ENCODE results near the gene DNAJC17. TPM values are rescaled to one million over a fixed set of nuclear protein-coding genes. Genes with fewer than 3 reads are reported as not detected.
A peak's percentile ranks its signal among the peaks of the same experiment; 100 is the strongest.

The DNAJC17 gene
- polyA plus RNA-seq, 2 of the 4 experiments (the other 2 are of a cell fraction) = 22.3 to 24.4 TPM

DNA sequence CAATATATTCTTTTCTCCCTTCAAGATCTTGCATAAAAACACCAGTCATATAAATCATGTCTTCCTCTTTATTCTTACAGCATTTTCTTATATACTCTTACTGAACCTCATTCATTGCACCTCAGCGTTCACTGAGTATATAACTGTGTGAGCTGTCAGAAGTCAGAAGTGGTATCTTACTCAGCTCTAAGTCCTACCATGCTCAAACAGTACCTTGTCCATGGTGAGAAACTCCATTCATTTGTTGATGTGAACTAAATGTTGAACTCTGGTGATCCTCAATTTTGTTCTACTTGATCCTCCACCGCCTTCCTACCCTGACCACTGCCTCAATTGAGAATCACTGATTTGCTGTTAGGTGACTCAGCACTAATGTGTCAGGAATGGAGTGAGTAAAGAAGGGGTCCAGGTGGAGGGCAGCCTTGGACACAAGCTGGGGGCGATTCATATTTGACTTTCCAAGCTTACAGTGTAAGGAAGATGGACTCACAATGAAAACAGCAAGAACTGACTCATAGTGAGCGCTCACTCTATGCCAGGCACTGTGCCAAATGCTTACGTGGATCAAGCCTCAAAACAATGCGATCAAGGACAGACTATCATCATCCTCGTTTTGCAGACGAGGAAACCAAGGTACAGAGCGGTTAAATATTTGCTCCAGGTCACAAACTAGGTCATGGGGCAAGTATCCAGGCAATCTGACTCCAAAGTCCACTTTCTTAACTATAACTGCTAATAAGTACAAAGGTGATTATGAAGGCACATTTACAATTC lies 13.9 kb downstream of the DNAJC17 start (continued):
- TF ChIP-seq, protein P1, sequence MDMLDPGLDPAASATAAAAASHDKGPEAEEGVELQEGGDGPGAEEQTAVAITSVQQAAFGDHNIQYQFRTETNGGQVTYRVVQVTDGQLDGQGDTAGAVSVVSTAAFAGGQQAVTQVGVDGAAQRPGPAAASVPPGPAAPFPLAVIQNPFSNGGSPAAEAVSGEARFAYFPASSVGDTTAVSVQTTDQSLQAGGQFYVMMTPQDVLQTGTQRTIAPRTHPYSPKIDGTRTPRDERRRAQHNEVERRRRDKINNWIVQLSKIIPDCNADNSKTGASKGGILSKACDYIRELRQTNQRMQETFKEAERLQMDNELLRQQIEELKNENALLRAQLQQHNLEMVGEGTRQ (IDR thresholded peaks at IDR 0.05) = no peak
- TF ChIP-seq NR3C1 (IDR thresholded peaks at IDR 0.05) (no peak), BHLHE40 (IDR thresholded peaks at IDR 0.05; ENCODE audit: low read depth, low read length) (no peak), EP300 (IDR thresholded peaks at IDR 0.05) (peak in 1 of 2 experiments; percentile 31; a peak in 1 of 5 replicates), HEYL (CRISPR knock-in tag; IDR thresholded peaks at IDR 0.05) (no peak), MAFK (IDR thresholded peaks at IDR 0.05; ENCODE audit: partially characterized antibody) (peak; percentile 97), SREBF2 (IDR thresholded peaks at IDR 0.05) (no peak), RCOR1 (IDR thresholded peaks at IDR 0.05; ENCODE audit: low read depth, low read length) (no peak), JUNB (IDR thresholded peaks at IDR 0.05) (peak; percentile 45), CEBPB (IDR thresholded peaks at IDR 0.05) (no peak), TP53 (CRISPR knock-in tag; IDR thresholded peaks at IDR 0.05) (no peak), CHD4 (IDR thresholded peaks at IDR 0.05; ENCODE audit: borderline replicate concordance) (no peak), RFX5 (IDR thresholded peaks at IDR 0.05) (no peak), KDM1A (IDR thresholded peaks at IDR 0.05; ENCODE audit: low read depth) (no peak), KDM5A (IDR thresholded peaks at IDR 0.05) (no peak), ESRRA (IDR thresholded peaks at IDR 0.05; ENCODE audit: borderline replicate concordance, low read length) (0 out of 2 replicates have a peak, but pooled peaks have one; percentile 14), NFE2L2 (conservative IDR thresholded peaks at IDR 0.05; ENCODE audit: low read length) (peak; percentile 83), RNF2 (IDR thresholded peaks at IDR 0.05; ENCODE audit: borderline replicate concordance, low read depth) (no peak), HOXB13 (CRISPR knock-in tag; IDR thresholded peaks at IDR 0.05; ENCODE audit: low read depth) (no peak), HOXB5 (CRISPR knock-in tag; IDR thresholded peaks at IDR 0.05) (no peak), FOXS1 (CRISPR knock-in tag; IDR thresholded peaks at IDR 0.05) (no peak), FOSB (CRISPR knock-in tag; IDR thresholded peaks at IDR 0.05) (no peak), TFCP2L1 (CRISPR knock-in tag; IDR thresholded peaks at IDR 0.05) (no peak), JUN (IDR thresholded peaks at IDR 0.05) (no peak), MYC (IDR thresholded peaks at IDR 0.05; ENCODE audit: borderline replicate concordance, low read length) (no peak), EHMT2 (IDR thresholded peaks at IDR 0.05; ENCODE audit: low read depth) (no peak), SMC3 (IDR thresholded peaks at IDR 0.05) (no peak), ZC3H11A (IDR thresholded peaks at IDR 0.05) (no peak), POLR2AphosphoS2 (conservative IDR thresholded peaks at IDR 0.05; ENCODE audit: low read length) (no peak), PHF8 (IDR thresholded peaks at IDR 0.05; ENCODE audit: borderline replicate concordance, low read depth) (no peak), CHD2 (IDR thresholded peaks at IDR 0.05; ENCODE audit: low read length, partially characterized antibody) (no peak), RAD21 (conservative IDR thresholded peaks at IDR 0.05 in 1 of 2, IDR thresholded peaks at IDR 0.05 in 1 of 2) (no peak), NPAS2 (CRISPR knock-in tag; IDR thresholded peaks at IDR 0.05; ENCODE audit: borderline replicate concordance) (no peak), RARB (CRISPR knock-in tag; IDR thresholded peaks at IDR 0.05) (no peak)
- TF ChIP-seq, protein P2, sequence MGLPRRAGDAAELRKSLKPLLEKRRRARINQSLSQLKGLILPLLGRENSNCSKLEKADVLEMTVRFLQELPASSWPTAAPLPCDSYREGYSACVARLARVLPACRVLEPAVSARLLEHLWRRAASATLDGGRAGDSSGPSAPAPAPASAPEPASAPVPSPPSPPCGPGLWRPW (IDR thresholded peaks at IDR 0.05) = no peak
- TF ChIP-seq, protein P3, sequence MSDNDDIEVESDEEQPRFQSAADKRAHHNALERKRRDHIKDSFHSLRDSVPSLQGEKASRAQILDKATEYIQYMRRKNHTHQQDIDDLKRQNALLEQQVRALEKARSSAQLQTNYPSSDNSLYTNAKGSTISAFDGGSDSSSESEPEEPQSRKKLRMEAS (IDR thresholded peaks at IDR 0.05) = peak; percentile 49
- TF ChIP-seq, protein P4, sequence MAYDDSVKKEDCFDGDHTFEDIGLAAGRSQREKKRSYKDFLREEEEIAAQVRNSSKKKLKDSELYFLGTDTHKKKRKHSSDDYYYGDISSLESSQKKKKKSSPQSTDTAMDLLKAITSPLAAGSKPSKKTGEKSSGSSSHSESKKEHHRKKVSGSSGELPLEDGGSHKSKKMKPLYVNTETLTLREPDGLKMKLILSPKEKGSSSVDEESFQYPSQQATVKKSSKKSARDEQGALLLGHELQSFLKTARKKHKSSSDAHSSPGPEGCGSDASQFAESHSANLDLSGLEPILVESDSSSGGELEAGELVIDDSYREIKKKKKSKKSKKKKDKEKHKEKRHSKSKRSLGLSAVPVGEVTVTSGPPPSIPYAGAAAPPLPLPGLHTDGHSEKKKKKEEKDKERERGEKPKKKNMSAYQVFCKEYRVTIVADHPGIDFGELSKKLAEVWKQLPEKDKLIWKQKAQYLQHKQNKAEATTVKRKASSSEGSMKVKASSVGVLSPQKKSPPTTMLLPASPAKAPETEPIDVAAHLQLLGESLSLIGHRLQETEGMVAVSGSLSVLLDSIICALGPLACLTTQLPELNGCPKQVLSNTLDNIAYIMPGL (CRISPR knock-in tag; IDR thresholded peaks at IDR 0.05; ENCODE audit: borderline replicate concordance) = no peak
- TF ChIP-seq, protein P5, sequence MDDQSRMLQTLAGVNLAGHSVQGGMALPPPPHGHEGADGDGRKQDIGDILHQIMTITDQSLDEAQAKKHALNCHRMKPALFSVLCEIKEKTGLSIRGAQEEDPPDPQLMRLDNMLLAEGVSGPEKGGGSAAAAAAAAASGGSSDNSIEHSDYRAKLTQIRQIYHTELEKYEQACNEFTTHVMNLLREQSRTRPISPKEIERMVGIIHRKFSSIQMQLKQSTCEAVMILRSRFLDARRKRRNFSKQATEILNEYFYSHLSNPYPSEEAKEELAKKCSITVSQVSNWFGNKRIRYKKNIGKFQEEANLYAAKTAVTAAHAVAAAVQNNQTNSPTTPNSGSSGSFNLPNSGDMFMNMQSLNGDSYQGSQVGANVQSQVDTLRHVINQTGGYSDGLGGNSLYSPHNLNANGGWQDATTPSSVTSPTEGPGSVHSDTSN (IDR thresholded peaks at IDR 0.05) = no peak
- TF ChIP-seq, protein P6, sequence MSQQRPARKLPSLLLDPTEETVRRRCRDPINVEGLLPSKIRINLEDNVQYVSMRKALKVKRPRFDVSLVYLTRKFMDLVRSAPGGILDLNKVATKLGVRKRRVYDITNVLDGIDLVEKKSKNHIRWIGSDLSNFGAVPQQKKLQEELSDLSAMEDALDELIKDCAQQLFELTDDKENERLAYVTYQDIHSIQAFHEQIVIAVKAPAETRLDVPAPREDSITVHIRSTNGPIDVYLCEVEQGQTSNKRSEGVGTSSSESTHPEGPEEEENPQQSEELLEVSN (IDR thresholded peaks at IDR 0.05; ENCODE audit: borderline replicate concordance, low read depth) = no peak

Measured in A549 (cell line).